ENCODE results near the gene SMIM24.
"Not testable (repeated sequence)": the region's sequence is repeated elsewhere in the genome, so short reads cannot be mapped to it uniquely, and the experiment has no call there.

GRCh38 chr19:3452942-3453214 is 27.4 kb downstream of the SMIM24 start:
- TF ChIP-seq POLR2A, CTCF (IDR thresholded peaks at IDR 0.05): not testable (repeated sequence)

Measured in heart left ventricle (tissue), 13 donors.